PC-9 (cell line): ENCODE results near the gene AFAP1. TPM values are rescaled to one million over a fixed set of nuclear protein-coding genes. Genes with fewer than 3 reads are reported as not detected.

ENCODE experiments used
- BruUV-seq: library from RNA; stranded (reverse); fragments of 400-500 nt; replicated peaks from 2 replicates; lab custom pipeline; 2021; lab: Mats Ljungman, UMichigan
- CTCF ChIA-PET: fragments of 300-600 bp; sonication (Branson Sonifier 250); formaldehyde crosslinking; loops from one replicate; lab custom pipeline; 2022; ENCODE audit warnings: antibody characterized with exemption; lab: Charles Lee
- POLR2A ChIA-PET: fragments of 300-600 bp; sonication (Branson Sonifier 250); formaldehyde crosslinking; loops from one replicate; lab custom pipeline; 2022; ENCODE audit warnings: antibody characterized with exemption; ENCODE audit not compliant: unreplicated experiment; lab: Charles Lee
- DNase-seq, 2 experiments: peaks; one replicate each; pipeline versions ENCODE4 v3.0.0 to v3.0.0-alpha.2; 2015 to 2022; ENCODE audit warnings: mixed read lengths in 1 of 2
- H2AFZ ChIP-seq: fragments of 200-600 bp; sonication (generic); 2 replicates; pipeline ENCODE4 v1.8.1; 2017; ENCODE audit warnings: antibody characterized with exemption
- H3F3A ChIP-seq: fragments of 200-600 bp; sonication (generic); 2 replicates; pipeline ENCODE4 v1.8.1; 2017; ENCODE audit warnings: antibody characterized with exemption, mild to moderate bottlenecking, low read depth; ENCODE audit not compliant: insufficient read depth
- H3K27ac ChIP-seq: fragments of 200-600 bp; sonication (generic); 2 replicates; pipeline ENCODE4 v1.6.1; 2016; ENCODE audit warnings: mixed run types
- H3K27me3 ChIP-seq: fragments of 200-600 bp; sonication (generic); 2 replicates; pipeline ENCODE4 v1.6.1; 2016; ENCODE audit warnings: low read depth, mixed run types; ENCODE audit not compliant: insufficient read depth
- H3K36me3 ChIP-seq: fragments of 200-600 bp; sonication (generic); 2 replicates; pipeline ENCODE4 v1.6.1; 2016; ENCODE audit warnings: low read depth, mixed run types
- H3K4me1 ChIP-seq: fragments of 200-600 bp; sonication (generic); replicated peaks from 2 replicates; pipeline ENCODE4 v1.6.1; 2016; ENCODE audit warnings: mixed run types; ENCODE audit not compliant: insufficient read depth
- H3K4me2 ChIP-seq: fragments of 200-600 bp; sonication (generic); 2 replicates; pipeline ENCODE4 v1.6.1; 2017; ENCODE audit warnings: mixed run types
- H3K4me3 ChIP-seq: fragments of 200-600 bp; sonication (generic); 2 replicates; pipeline ENCODE4 v1.6.1; 2016; ENCODE audit warnings: mixed run types
- H3K79me2 ChIP-seq: fragments of 200-600 bp; sonication (generic); 2 replicates; pipeline ENCODE4 v1.6.1; 2017; ENCODE audit warnings: low read depth, mixed run types
- H3K9me2 ChIP-seq: fragments of 200-600 bp; sonication (generic); 2 replicates; pipeline ENCODE4 v1.8.1; 2017; ENCODE audit warnings: mild to moderate bottlenecking; ENCODE audit not compliant: insufficient read depth
- H3K9me3 ChIP-seq: fragments of 200-600 bp; sonication (generic); 2 replicates; pipeline ENCODE4 v1.8.1; 2016; ENCODE audit warnings: low read depth; ENCODE audit not compliant: insufficient read depth
- H4K20me1 ChIP-seq: fragments of 200-600 bp; sonication (generic); 2 replicates; pipeline ENCODE4 v1.8.1; 2017; ENCODE audit not compliant: insufficient read depth
- EZH2 ChIP-seq: fragments of 200-600 bp; sonication (generic); IDR thresholded peaks from 2 replicates; pipeline ENCODE4 v1.8.0; 2017; ENCODE audit warnings: antibody characterized with exemption, low read depth
- intact Hi-C: fragments of 100-400 bp; cut with micrococcal nuclease; formaldehyde crosslinking; loops from one replicate; pipeline ENCODE4 v1.10.0; 2022; ENCODE audit not compliant: unreplicated experiment
- total RNA-seq: library from RNA; stranded (reverse); gene quantifications from 2 replicates; pipeline ENCODE4 v1.2.3, GENCODE V29; 2021
- TF ChIP-seq, protein P1 (sequence below): fragments of 200-600 bp; sonication (generic); conservative IDR thresholded peaks from 2 replicates; pipeline ENCODE4 v1.6.1; 2017; ENCODE audit warnings: mixed run types, antibody characterized with exemption, mild to moderate bottlenecking, moderate library complexity

Gene AFAP1
- total RNA-seq, 1 experiment from 2014 or later = 69.6 TPM

DNA sequence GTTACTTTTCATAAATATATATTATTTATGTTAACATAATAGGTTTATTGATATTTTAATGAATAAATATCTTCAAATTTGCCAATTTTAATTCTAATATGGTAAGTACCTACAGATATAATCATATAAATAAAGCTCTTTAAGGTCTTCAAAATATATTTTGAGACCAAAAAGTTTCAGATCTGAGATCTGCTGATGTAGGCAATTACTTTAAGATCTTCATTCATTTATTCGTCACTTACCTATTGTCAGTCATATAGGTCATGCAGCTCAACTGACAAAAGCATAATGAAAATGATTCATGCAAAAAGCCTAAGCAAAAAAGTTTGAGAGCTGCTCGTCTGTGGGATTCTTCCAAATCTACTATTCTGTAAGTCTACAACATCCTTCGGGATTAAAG is 64.8 kb downstream of the AFAP1 start:
- Histone ChIP-seq H3K9me3 (no peaks in the 10 kb centered on the region), H3K79me2 (peaks cover 80% of the 10 kb centered on the region), H3K4me3 (no peak overlapping the region), H3K27ac (no peak overlapping the region), H3K27me3 (no peaks in the 10 kb centered on the region), H2AFZ (no peak overlapping the region), H4K20me1 (peaks cover 29% of the 10 kb centered on the region), H3K9me2 (no peaks in the 10 kb centered on the region), H3K36me3 (peaks cover 9% of the 10 kb centered on the region; the same call in 1 of the 2 replicates), H3K4me2 (no peak overlapping the region), H3K4me1 (no peaks in the 10 kb centered on the region; the same call in 1 of the 2 replicates), H3F3A (peaks cover 27% of the 10 kb centered on the region)
- intact Hi-C loops = loop anchor here (5.0 kb wide), 2 partner anchors 37 to 48 kb away; no protein-coding TSS in a partner anchor
- DNase-seq = no peak
- TF ChIP-seq EZH2 = no peak
- TF ChIP-seq, protein P1, sequence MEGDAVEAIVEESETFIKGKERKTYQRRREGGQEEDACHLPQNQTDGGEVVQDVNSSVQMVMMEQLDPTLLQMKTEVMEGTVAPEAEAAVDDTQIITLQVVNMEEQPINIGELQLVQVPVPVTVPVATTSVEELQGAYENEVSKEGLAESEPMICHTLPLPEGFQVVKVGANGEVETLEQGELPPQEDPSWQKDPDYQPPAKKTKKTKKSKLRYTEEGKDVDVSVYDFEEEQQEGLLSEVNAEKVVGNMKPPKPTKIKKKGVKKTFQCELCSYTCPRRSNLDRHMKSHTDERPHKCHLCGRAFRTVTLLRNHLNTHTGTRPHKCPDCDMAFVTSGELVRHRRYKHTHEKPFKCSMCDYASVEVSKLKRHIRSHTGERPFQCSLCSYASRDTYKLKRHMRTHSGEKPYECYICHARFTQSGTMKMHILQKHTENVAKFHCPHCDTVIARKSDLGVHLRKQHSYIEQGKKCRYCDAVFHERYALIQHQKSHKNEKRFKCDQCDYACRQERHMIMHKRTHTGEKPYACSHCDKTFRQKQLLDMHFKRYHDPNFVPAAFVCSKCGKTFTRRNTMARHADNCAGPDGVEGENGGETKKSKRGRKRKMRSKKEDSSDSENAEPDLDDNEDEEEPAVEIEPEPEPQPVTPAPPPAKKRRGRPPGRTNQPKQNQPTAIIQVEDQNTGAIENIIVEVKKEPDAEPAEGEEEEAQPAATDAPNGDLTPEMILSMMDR = no peak
- CTCF ChIA-PET = interaction anchor here (0.8 kb wide), 1 partner anchor 71 kb away, joined by 3 read pairs; no protein-coding TSS in a partner anchor
- no TSS peak for BruUV-seq
- POLR2A ChIA-PET = no interaction called here

DNA sequence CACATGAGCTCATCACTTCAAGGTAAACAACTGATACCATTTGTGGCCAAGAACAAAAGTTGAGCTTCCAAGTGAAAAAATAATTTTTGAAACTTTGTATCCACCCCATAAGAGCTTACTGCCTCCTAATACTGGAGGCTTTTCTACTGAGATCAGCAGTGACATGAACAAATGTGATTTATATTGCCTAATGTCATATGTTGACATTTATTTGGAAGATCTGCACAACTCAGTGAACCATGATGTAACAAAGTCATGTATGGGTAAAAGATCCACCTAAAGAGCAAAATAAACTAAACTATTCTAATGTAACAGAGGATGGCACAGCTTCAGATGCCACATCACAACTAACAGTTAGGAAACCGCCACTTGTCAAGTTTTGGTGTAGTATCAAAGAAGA is 65.8 kb downstream of the AFAP1 start:
- no peaks in the 10 kb centered on the region for H3K27me3 ChIP-seq
- H3K4me2 ChIP-seq = no peak overlapping the region
- TF ChIP-seq, protein P1 = no peak
- TF ChIP-seq EZH2 = no peak
- no peak for DNase-seq
- POLR2A ChIA-PET = interaction anchor here (0.8 kb wide), 1 partner anchor 440 kb away, joined by 9 read pairs; no protein-coding TSS in a partner anchor
- H3K79me2 ChIP-seq = peaks cover 70% of the 10 kb centered on the region
- H2AFZ ChIP-seq = no peak overlapping the region
- peaks cover 9% of the 10 kb centered on the region; the same call in 1 of the 2 replicates for H3K36me3 ChIP-seq
- no peak overlapping the region for H3K27ac ChIP-seq
- intact Hi-C loops = loop anchor here (5.0 kb wide), 2 partner anchors 38 to 47 kb away; no protein-coding TSS in a partner anchor
- no peaks in the 10 kb centered on the region; the same call in 1 of the 2 replicates for H3K4me1 ChIP-seq
- BruUV-seq = no TSS peak
- H3F3A ChIP-seq = peaks cover 27% of the 10 kb centered on the region
- CTCF ChIA-PET = interaction anchor here (0.7 kb wide), 1 partner anchor 36 kb away, joined by 17 read pairs; no protein-coding TSS in a partner anchor
- H3K9me3 ChIP-seq = no peaks in the 10 kb centered on the region
- peaks cover 20% of the 10 kb centered on the region for H4K20me1 ChIP-seq
- no peaks in the 10 kb centered on the region for H3K9me2 ChIP-seq
- no peak overlapping the region for H3K4me3 ChIP-seq

DNA sequence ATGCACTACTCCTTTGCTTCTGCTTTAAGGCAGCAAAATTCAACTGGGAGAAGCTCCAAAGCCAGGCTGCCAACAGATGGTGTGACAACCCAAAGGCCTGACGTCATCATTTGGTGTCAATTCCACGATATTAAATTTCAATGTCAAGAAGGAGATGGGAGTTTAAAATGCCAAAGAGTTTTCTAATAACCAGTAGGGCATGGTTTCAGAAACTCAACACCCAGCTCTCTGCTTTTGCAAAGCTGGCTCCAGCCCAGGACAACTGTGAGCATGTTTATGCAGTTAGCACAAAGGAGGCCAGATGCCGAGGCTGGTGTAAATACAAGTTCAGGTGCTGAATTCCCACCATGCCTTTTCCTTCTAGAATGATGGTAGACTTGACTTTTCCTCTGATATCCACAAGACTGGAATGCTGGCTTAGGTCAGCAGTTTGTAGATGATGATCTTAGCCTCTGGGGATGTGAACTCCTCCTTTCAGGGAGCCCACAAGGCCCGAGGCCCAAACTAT is 67.3 kb downstream of the AFAP1 start:
- POLR2A ChIA-PET = interaction anchor here (0.6 to 0.9 kb wide), 2 partner anchors 106 to 1199 kb away, joined by 4 to 6 read pairs; no protein-coding TSS in a partner anchor
- peak; percentile 37 to 77 for DNase-seq
- no TSS peak for BruUV-seq
- intact Hi-C loops = loop anchor here (1.0 to 5.0 kb wide), 5 partner anchors 11 to 69 kb away; no protein-coding TSS in a partner anchor
- CTCF ChIA-PET = interaction anchor here (0.6 kb wide), 1 partner anchor 27 kb away, joined by 3 read pairs; no protein-coding TSS in a partner anchor
- peaks cover 9% of the 10 kb centered on the region for H4K20me1 ChIP-seq
- no peaks in the 10 kb centered on the region for H3K9me3 ChIP-seq
- no peak overlapping the region for H2AFZ ChIP-seq
- H3K4me3 ChIP-seq = no peak overlapping the region
- peaks cover 55% of the 10 kb centered on the region for H3K79me2 ChIP-seq
- H3K27me3 ChIP-seq = no peaks in the 10 kb centered on the region
- H3K9me2 ChIP-seq = no peaks in the 10 kb centered on the region
- peaks cover 15% of the 10 kb centered on the region; the same call in 1 of the 2 replicates for H3K36me3 ChIP-seq
- peaks cover 32% of the 10 kb centered on the region for H3F3A ChIP-seq
- no peak overlapping the region for H3K4me2 ChIP-seq
- TF ChIP-seq EZH2 = no peak
- no peaks in the 10 kb centered on the region; the same call in 1 of the 2 replicates for H3K4me1 ChIP-seq
- H3K27ac ChIP-seq = 0 out of 2 replicates have a peak overlapping the region, but pooled peaks have one; percentile 29
